Effector memory CD4-positive, alpha-beta T cell (primary cell): ENCODE measurements around the gene LGI2.

Experiments
- DNase-seq, 3 donors: peaks; one replicate each; pipeline ENCODE4 v3.0.0-alpha.2; 2020
- H3K27ac ChIP-seq: 2 replicates; pipeline ENCODE4 v1.7.0; 2013; ENCODE audit warnings: mild to moderate bottlenecking, low read length, moderate library complexity; ENCODE audit not compliant: insufficient read depth, poor library complexity, severe bottlenecking
- H3K27me3 ChIP-seq: replicated peaks from 2 replicates; pipeline ENCODE4 v1.7.0; 2013; ENCODE audit warnings: mild to moderate bottlenecking, low read length; ENCODE audit not compliant: insufficient read depth, control insufficient read depth, poor library complexity, severe bottlenecking
- H3K36me3 ChIP-seq: 2 replicates; pipeline ENCODE4 v1.7.0; 2013; ENCODE audit warnings: mild to moderate bottlenecking, low read length, moderate library complexity; ENCODE audit not compliant: control insufficient read depth, insufficient read depth
- H3K4me1 ChIP-seq: 2 replicates; pipeline ENCODE4 v1.7.0; 2013; ENCODE audit warnings: low read length, mild to moderate bottlenecking; ENCODE audit not compliant: control insufficient read depth, insufficient read depth, poor library complexity, severe bottlenecking
- H3K4me3 ChIP-seq: 2 replicates; pipeline ENCODE4 v1.7.0; 2013; ENCODE audit warnings: low read length, low read depth, mild to moderate bottlenecking; ENCODE audit not compliant: insufficient read depth, poor library complexity, severe bottlenecking
- H3K9me3 ChIP-seq: 2 replicates; pipeline ENCODE4 v1.7.0; 2013; ENCODE audit warnings: mild to moderate bottlenecking, low read length, moderate library complexity; ENCODE audit not compliant: control insufficient read depth
- total RNA-seq, 3 donors: gene quantifications; one replicate each; lab custom pipeline; 2026; lab: John Stamatoyannopoulos, UW

The LGI2 gene
- 0 reads per million in 3 donors for total RNA-seq

GRCh38 chr4:25030277-25031076, at the start of gene LGI2:
LGI2 (minus strand) TSS chr4:25030946; CDS start chr4:25030693, 253 bp downstream.
- Histone ChIP-seq H3K36me3 (no peaks in the 10 kb centered on the region), H3K27ac (no peak within 1 kb of the TSS), H3K27me3 (peaks cover 6% of the 10 kb centered on the region), H3K4me1 (no peaks in the 10 kb centered on the region), H3K4me3 (no peak within 1 kb of the TSS), H3K9me3 (no peaks in the 10 kb centered on the region)
- no peak for DNase-seq

- H3K27ac ChIP-seq, result no peak overlapping the region
Observed at GRCh38 chr4:25078523-25078922, 47.8 kb upstream of the LGI2 start.

GRCh38 chr4:25076625-25077398, 46.1 kb upstream of the LGI2 start:
- DNase-seq, result no peak
- Histone ChIP-seq H3K36me3 (no peaks in the 10 kb centered on the region), H3K4me3 (no peak overlapping the region), H3K4me1 (no peaks in the 10 kb centered on the region), H3K27me3 (no peaks in the 10 kb centered on the region), H3K27ac (no peak overlapping the region), H3K9me3 (no peaks in the 10 kb centered on the region)

More at GRCh38 chr4:25078523-25078922, 47.8 kb upstream of the LGI2 start:
- Histone ChIP-seq H3K9me3 (no peaks in the 10 kb centered on the region), H3K4me1 (no peaks in the 10 kb centered on the region), H3K4me3 (no peak overlapping the region), H3K27me3 (no peaks in the 10 kb centered on the region), H3K36me3 (no peaks in the 10 kb centered on the region)
- DNase-seq, result no peak

GRCh38 chr4:25075851-25076250, 45.1 kb upstream of the LGI2 start:
- H3K27me3 ChIP-seq, result no peaks in the 10 kb centered on the region
- no peaks in the 10 kb centered on the region for H3K36me3 ChIP-seq
- no peak overlapping the region for H3K4me3 ChIP-seq
- DNase-seq, result no peak
- no peaks in the 10 kb centered on the region for H3K9me3 ChIP-seq
- H3K27ac ChIP-seq, result no peak overlapping the region
- H3K4me1 ChIP-seq, result no peaks in the 10 kb centered on the region

DNA sequence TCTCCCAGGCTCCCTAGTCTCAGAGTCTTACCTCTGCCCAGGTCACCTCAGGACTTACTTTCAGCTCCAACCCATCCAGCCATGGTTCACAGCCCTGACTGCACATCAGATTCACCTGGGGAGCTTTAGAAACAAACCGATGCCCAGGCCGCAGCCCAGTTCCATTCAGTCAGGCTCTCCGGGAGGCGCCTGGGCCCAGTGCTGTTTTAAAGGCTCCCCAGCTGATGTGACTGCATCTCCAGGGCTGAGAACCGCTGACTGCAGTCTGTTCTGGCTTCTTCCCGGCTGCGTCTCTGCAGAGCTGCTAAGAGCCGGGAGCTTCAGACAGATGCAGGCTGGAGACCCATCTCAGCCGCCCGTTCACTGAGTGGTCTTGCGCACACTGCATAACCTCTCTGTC, 44.4 kb upstream of the LGI2 start:
- H3K9me3 ChIP-seq, result no peaks in the 10 kb centered on the region
- DNase-seq, result no peak
- no peak overlapping the region for H3K4me3 ChIP-seq
- no peak overlapping the region for H3K27ac ChIP-seq
- no peaks in the 10 kb centered on the region for H3K4me1 ChIP-seq
- H3K27me3 ChIP-seq, result no peaks in the 10 kb centered on the region
- no peaks in the 10 kb centered on the region for H3K36me3 ChIP-seq

DNA sequence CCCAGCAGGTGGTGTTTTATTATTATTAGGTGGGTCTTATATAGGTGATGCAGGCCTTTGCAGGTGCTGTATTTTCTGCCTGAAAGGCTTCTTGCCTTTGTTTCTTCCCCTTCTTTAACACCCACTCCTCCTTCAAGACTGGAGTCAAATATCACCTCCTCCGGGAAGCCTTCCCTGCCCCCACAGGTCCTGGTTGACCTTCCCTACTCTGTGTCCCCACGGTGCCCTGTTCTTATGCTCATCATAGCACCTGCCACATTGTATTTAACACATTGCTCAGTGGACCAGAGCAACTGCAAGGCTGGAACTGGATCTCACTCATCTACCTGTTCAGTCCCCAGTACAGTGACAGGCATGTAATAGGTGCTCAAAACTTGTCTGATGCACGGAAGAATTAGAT, 39.8 kb upstream of the LGI2 start:
- H3K4me3 ChIP-seq, result no peak overlapping the region
- H3K9me3 ChIP-seq, result no peaks in the 10 kb centered on the region
- DNase-seq, result no peak
- no peak overlapping the region for H3K27ac ChIP-seq
- no peaks in the 10 kb centered on the region for H3K27me3 ChIP-seq
- no peaks in the 10 kb centered on the region for H3K4me1 ChIP-seq
- no peaks in the 10 kb centered on the region for H3K36me3 ChIP-seq

GRCh38 chr4:25069014-25069413, 38.3 kb upstream of the LGI2 start:
- no peaks in the 10 kb centered on the region for H3K27me3 ChIP-seq
- H3K36me3 ChIP-seq, result no peaks in the 10 kb centered on the region
- H3K4me3 ChIP-seq, result no peak overlapping the region
- no peaks in the 10 kb centered on the region for H3K4me1 ChIP-seq
- H3K27ac ChIP-seq, result no peak overlapping the region
- H3K9me3 ChIP-seq, result no peaks in the 10 kb centered on the region
- no peak for DNase-seq

DNA sequence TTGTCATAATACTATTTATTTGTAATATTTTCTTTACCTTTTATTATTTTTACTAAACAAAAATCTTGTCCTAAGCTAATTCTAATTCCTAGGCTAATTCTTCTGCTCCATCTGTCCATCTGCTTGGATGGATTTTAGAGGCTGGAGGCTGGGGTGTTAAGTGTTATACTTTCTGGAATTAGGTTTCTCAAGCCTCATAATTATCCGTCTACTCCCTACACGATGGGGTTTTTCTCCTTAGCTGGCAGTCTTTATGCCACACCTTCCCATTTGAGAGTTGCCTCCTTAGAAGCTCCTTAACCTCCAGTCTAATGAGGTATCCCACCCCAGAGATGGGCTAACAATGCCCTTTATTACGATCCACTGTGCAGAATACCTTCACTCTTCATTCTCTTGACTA, 37.6 kb upstream of the LGI2 start:
- Histone ChIP-seq H3K27ac (no peak overlapping the region), H3K27me3 (no peaks in the 10 kb centered on the region), H3K4me3 (no peak overlapping the region), H3K4me1 (no peaks in the 10 kb centered on the region), H3K9me3 (no peaks in the 10 kb centered on the region), H3K36me3 (no peaks in the 10 kb centered on the region)
- no peak for DNase-seq

- Histone ChIP-seq H3K9me3 (no peaks in the 10 kb centered on the region), H3K27ac (no peak overlapping the region), H3K4me1 (no peaks in the 10 kb centered on the region), H3K4me3 (no peak overlapping the region), H3K36me3 (no peaks in the 10 kb centered on the region), H3K27me3 (no peaks in the 10 kb centered on the region)
- DNase-seq, result no peak
Observed at GRCh38 chr4:25065932-25066590, 35.3 kb upstream of the LGI2 start.

DNA sequence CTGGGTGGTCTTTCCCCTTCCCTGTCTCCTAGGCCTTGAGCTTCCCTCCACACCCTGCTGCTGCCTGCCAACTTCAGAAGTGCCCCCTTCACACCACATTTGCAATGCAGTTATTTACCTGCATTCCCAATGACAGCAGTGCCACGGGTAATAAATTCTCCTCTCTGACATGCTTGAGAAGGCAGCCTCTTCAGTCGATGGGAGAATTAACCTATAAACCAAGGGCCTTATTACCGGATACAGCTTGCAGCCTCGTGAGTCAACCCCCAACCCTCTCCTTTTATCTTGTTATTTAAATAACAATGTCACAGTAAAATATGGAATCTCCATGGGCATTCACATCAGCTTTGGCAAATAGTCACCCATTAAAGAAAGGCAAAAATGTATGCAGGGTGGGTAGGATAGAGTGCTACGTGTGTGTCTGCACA, 34.7 kb upstream of the LGI2 start:
- Histone ChIP-seq H3K9me3 (no peaks in the 10 kb centered on the region), H3K27ac (no peak overlapping the region), H3K4me1 (no peaks in the 10 kb centered on the region), H3K4me3 (no peak overlapping the region), H3K36me3 (no peaks in the 10 kb centered on the region), H3K27me3 (no peaks in the 10 kb centered on the region)
- DNase-seq, result no peak
